ENCODE data around the gene ATP6V0B.

Gene ATP6V0B

GRCh38 chr1:43998000-43998378 lies 23.2 kb downstream of the ATP6V0B start:
- Histone ChIP-seq H3K27ac (no peak overlapping the region), H3K27me3 (no peaks in the 10 kb centered on the region), H3K4me1 (peaks cover 0 to 9% (median 0%) of the 10 kb centered on the region in 4 donors), H3K9me3 (no peaks in the 10 kb centered on the region), H3K4me3 (no peak overlapping the region), H3K36me3 (peaks cover 0 to 45% (median 6%) of the 10 kb centered on the region in 3 donors)
- no peak for DNase-seq
- no peak for TF ChIP-seq CTCF (IDR thresholded peaks at IDR 0.05)
- intact Hi-C loops (cut with DNase I; ENCODE audit: low total_unique reads) = no loop called here

- no peak for DNase-seq
- TF ChIP-seq CTCF (IDR thresholded peaks at IDR 0.05) = no peak
- Histone ChIP-seq H3K9me3 (no peaks in the 10 kb centered on the region), H3K36me3 (peaks cover 0 to 48% (median 6%) of the 10 kb centered on the region in 3 donors), H3K4me1 (peaks cover 0 to 9% (median 0%) of the 10 kb centered on the region in 4 donors), H3K27me3 (no peaks in the 10 kb centered on the region), H3K27ac (no peak overlapping the region), H3K4me3 (no peak overlapping the region)
- intact Hi-C loops (cut with DNase I; ENCODE audit: low total_unique reads) = no loop called here
Measured at GRCh38 chr1:43999455-43999854, 24.7 kb downstream of the ATP6V0B start.

- peaks cover 0 to 48% (median 6%) of the 10 kb centered on the region in 3 donors for H3K36me3 ChIP-seq
- intact Hi-C loops (cut with DNase I; ENCODE audit: low total_unique reads) = loop anchor here (5.0 kb wide), 1 partner anchor 37 kb away; no protein-coding TSS in a partner anchor
- H3K4me3 ChIP-seq = no peak overlapping the region
- no peaks in the 10 kb centered on the region for H3K27me3 ChIP-seq
- no peak for TF ChIP-seq CTCF (IDR thresholded peaks at IDR 0.05)
- peaks cover 0 to 9% (median 0%) of the 10 kb centered on the region in 4 donors for H3K4me1 ChIP-seq
- H3K9me3 ChIP-seq = no peaks in the 10 kb centered on the region
- no peak overlapping the region for H3K27ac ChIP-seq
- no peak for DNase-seq
Measured at GRCh38 chr1:44000122-44000665, 25.4 kb downstream of the ATP6V0B start.

GRCh38 chr1:44002165-44002564 lies 27.4 kb downstream of the ATP6V0B start:
- H3K27ac ChIP-seq = no peak overlapping the region
- TF ChIP-seq CTCF (IDR thresholded peaks at IDR 0.05) = no peak
- no peaks in the 10 kb centered on the region for H3K9me3 ChIP-seq
- no peaks in the 10 kb centered on the region for H3K27me3 ChIP-seq
- no peak overlapping the region for H3K4me3 ChIP-seq
- H3K4me1 ChIP-seq = peaks cover 0 to 5% (median 4%) of the 10 kb centered on the region in 4 donors
- DNase-seq = no peak
- peaks cover 0 to 48% (median 6%) of the 10 kb centered on the region in 3 donors for H3K36me3 ChIP-seq
- intact Hi-C loops (cut with DNase I; ENCODE audit: low total_unique reads) = loop anchor here (5.0 kb wide), 1 partner anchor 35 kb away; no protein-coding TSS in a partner anchor

GRCh38 chr1:44002606-44003157 lies 27.9 kb downstream of the ATP6V0B start:
- Histone ChIP-seq H3K9me3 (no peaks in the 10 kb centered on the region), H3K4me1 (peaks cover 0 to 5% (median 4%) of the 10 kb centered on the region in 4 donors), H3K27ac (no peak overlapping the region), H3K36me3 (peaks cover 0 to 48% (median 6%) of the 10 kb centered on the region in 3 donors), H3K4me3 (no peak overlapping the region), H3K27me3 (no peaks in the 10 kb centered on the region)
- intact Hi-C loops (cut with DNase I; ENCODE audit: low total_unique reads) = loop anchor here (5.0 kb wide), 1 partner anchor 35 kb away; no protein-coding TSS in a partner anchor
- DNase-seq = no peak
- TF ChIP-seq CTCF (IDR thresholded peaks at IDR 0.05) = no peak

Data from tibial artery (tissue), 4 donors.